Keratinocyte (primary cell): Measurements from ENCODE around the gene PRAF2. TPM values are rescaled to one million over a fixed set of nuclear protein-coding genes. Genes with fewer than 3 reads are reported as not detected.

Experiments used
- DNase-seq: peaks from one replicate; pipeline ENCODE4 v3.0.0-alpha.2; 2011; ENCODE audit warnings: low read depth, missing footprints, low spot score
- FAIRE-seq: peaks from 2 replicates; lab custom pipeline; 2011; peaks lifted over from hg19 to GRCh38; lab: Jason Lieb, UNC
- H2AFZ ChIP-seq: 2 replicates; pipeline ENCODE4 v1.6.0; 2012; ENCODE audit warnings: low read length, control low read depth, inconsistent platforms; ENCODE audit not compliant: control insufficient read depth
- H3K27ac ChIP-seq: 2 replicates; pipeline ENCODE4 v1.5.1; 2011; ENCODE audit warnings: low read length; ENCODE audit not compliant: control insufficient read depth, insufficient read depth
- H3K27me3 ChIP-seq: 3 replicates; pipeline ENCODE4 v1.6.0; 2011; ENCODE audit warnings: low read length; ENCODE audit not compliant: control insufficient read depth, insufficient read depth; ENCODE audit errors: extremely low read depth
- H3K36me3 ChIP-seq, 2 experiments: 2 replicates in 1 of 2; 3 replicates in 1 of 2; pipeline ENCODE4 v1.5.1; 2011; ENCODE audit warnings: low read length in 2 of 2, mild to moderate bottlenecking in 1 of 2; ENCODE audit not compliant: control insufficient read depth in 2 of 2, insufficient read depth in 2 of 2; ENCODE audit errors: extremely low read depth in 1 of 2
- H3K4me1 ChIP-seq: 3 replicates; pipeline ENCODE4 v1.5.1; 2011; ENCODE audit warnings: low read length; ENCODE audit not compliant: control insufficient read depth, insufficient read depth; ENCODE audit errors: extremely low read depth
- H3K4me2 ChIP-seq: 3 replicates; pipeline ENCODE4 v1.6.0; 2011; ENCODE audit warnings: low read depth, low read length; ENCODE audit not compliant: control insufficient read depth, insufficient read depth; ENCODE audit errors: extremely low read depth
- H3K4me3 ChIP-seq, 3 experiments: fragments of 200-600 bp in 1 of 3; sonication (generic) in 1 of 3; 2 replicates in 2 of 3; 3 replicates in 1 of 3; pipeline ENCODE4 v1.5.1; 2011 to 2016; ENCODE audit warnings: low read length in 3 of 3, mild to moderate bottlenecking in 3 of 3, control low read depth in 2 of 3, inconsistent platforms in 1 of 3, low read depth in 1 of 3, mixed read lengths in 1 of 3, mixed run types in 1 of 3, moderate library complexity in 1 of 3; ENCODE audit not compliant: control insufficient read depth in 2 of 3, insufficient read depth in 2 of 3; ENCODE audit errors: extremely low read depth in 1 of 3
- H3K79me2 ChIP-seq: 2 replicates; pipeline ENCODE4 v1.6.0; 2012; ENCODE audit warnings: low read length; ENCODE audit not compliant: control insufficient read depth, insufficient read depth
- H3K9ac ChIP-seq: 3 replicates; pipeline ENCODE4 v1.6.0; 2011; ENCODE audit warnings: low read length; ENCODE audit not compliant: control insufficient read depth, insufficient read depth; ENCODE audit errors: extremely low read depth
- H3K9me1 ChIP-seq: 3 replicates; pipeline ENCODE4 v1.6.0; 2011; ENCODE audit warnings: low read length; ENCODE audit not compliant: control insufficient read depth, insufficient read depth; ENCODE audit errors: extremely low read depth
- H3K9me3 ChIP-seq: 2 replicates; pipeline ENCODE4 v1.5.1; 2012; ENCODE audit warnings: low read depth, low read length; ENCODE audit not compliant: control insufficient read depth
- H4K20me1 ChIP-seq: 3 replicates; pipeline ENCODE4 v1.6.0; 2011; ENCODE audit warnings: low read length; ENCODE audit not compliant: control insufficient read depth, insufficient read depth; ENCODE audit errors: extremely low read depth
- CTCF ChIP-seq, 3 experiments: IDR thresholded peaks in 1 of 3; conservative IDR thresholded peaks in 1 of 3; optimal IDR thresholded peaks in 1 of 3; 2 replicates in 2 of 3; 3 replicates in 1 of 3; pipeline versions ENCODE3 to v1.5.1; 2011; ENCODE audit warnings: low read length in 3 of 3, mild to moderate bottlenecking in 3 of 3, moderate library complexity in 2 of 3, control low read depth in 1 of 3, inconsistent platforms in 1 of 3; ENCODE audit not compliant: insufficient read depth in 2 of 3; ENCODE audit errors: extremely low read depth in 1 of 3
- EZH2 ChIP-seq: IDR thresholded peaks from one replicate; pipeline ENCODE4 v1.6.1; 2012; ENCODE audit warnings: inconsistent platforms, mild to moderate bottlenecking, low read length, moderate library complexity
- dilution Hi-C: fragments of 300-500 bp; cut with MboI; formaldehyde crosslinking; loops from one replicate; pipeline ENCODE4 v1.7.0; 2020; ENCODE audit warnings: low sequenced_read_pairs; ENCODE audit not compliant: extremely low pct_ligation_motif_present
- polyA plus RNA-seq, 5 experiments: library from polyadenylated mRNA; depleted of rRNA in 3 of 5; stranded (reverse) in 3 of 5; stranded (forward) in 1 of 5; unstranded in 1 of 5; fragments of >200 nt; gene quantifications; 1 replicate in 1 of 5; 2 replicates in 3 of 5; 3 replicates in 1 of 5; pipeline versions ENCODE4 v1.2.1 to v1.2.3, GENCODE V29; 2011 to 2012; ENCODE audit warnings: missing spikeins in 2 of 5, low read depth in 1 of 5, low replicate concordance in 1 of 5

PRAF2 gene
- polyA plus RNA-seq, 1 donor (not counting 4 experiments of a cell fraction or from before 2014, with no cell fraction given), result 6.9 TPM

- Histone ChIP-seq H3K4me2 (no peak overlapping the region), H3K9me3 (no peaks in the 10 kb centered on the region), H3K36me3 (peaks cover 12 to 29% of the 10 kb centered on the region in 2 experiments), H2AFZ (no peak overlapping the region), H3K9ac (no peak overlapping the region), H3K4me3 (no peak overlapping the region), H3K4me1 (peaks cover 16% of the 10 kb centered on the region), H3K9me1 (no peaks in the 10 kb centered on the region), H3K27me3 (no peaks in the 10 kb centered on the region), H4K20me1 (no peaks in the 10 kb centered on the region), H3K79me2 (peaks cover 27% of the 10 kb centered on the region), H3K27ac (no peak overlapping the region)
- FAIRE-seq (no peak), DNase-seq (no peak)
- dilution Hi-C loops, result no loop called here
- no peak for TF ChIP-seq CTCF (optimal IDR thresholded peaks at IDR 0.05 in 1 of 3, IDR thresholded peaks at IDR 0.05 in 1 of 3, conservative IDR thresholded peaks at IDR 0.05 in 1 of 3; ENCODE audit: extremely low read depth in 1 of 3, insufficient read depth in 2 of 3, low read length in 3 of 3)
- no peak for TF ChIP-seq EZH2
Measured at GRCh38 chrX:49037883-49038475, 35.8 kb downstream of the PRAF2 start.

DNA sequence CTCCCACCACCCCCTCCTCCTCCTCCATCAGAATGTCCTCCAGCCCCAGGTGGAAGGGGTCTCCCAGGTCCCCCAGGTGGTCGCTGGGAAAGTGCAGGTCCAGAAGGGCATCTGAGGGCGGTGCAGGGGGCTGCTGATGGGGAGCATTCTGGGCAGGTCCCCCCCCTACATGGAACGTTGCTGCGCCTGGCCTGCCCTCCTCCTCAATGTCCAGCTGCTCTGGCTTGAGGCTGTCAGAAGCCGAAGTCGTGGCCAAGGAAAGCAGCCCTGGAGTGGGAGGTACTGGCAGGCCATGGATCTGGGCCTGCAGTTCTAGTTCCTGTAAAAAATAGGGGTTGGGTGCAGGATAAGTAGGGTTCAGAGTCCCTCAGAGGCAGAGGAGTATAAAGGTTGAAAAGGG is 43.5 kb downstream of the PRAF2 start:
- Histone ChIP-seq H3K79me2 (no peaks in the 10 kb centered on the region), H3K9ac (no peak overlapping the region), H3K4me2 (no peak overlapping the region), H4K20me1 (no peaks in the 10 kb centered on the region), H3K9me1 (no peaks in the 10 kb centered on the region), H3K4me1 (peaks cover 5% of the 10 kb centered on the region), H3K27me3 (no peaks in the 10 kb centered on the region), H3K27ac (no peak overlapping the region), H3K36me3 (peaks cover 12 to 16% of the 10 kb centered on the region in 2 experiments), H2AFZ (no peak overlapping the region), H3K9me3 (no peaks in the 10 kb centered on the region), H3K4me3 (no peak overlapping the region)
- FAIRE-seq (no peak), DNase-seq (no peak)
- TF ChIP-seq CTCF (optimal IDR thresholded peaks at IDR 0.05 in 1 of 3, IDR thresholded peaks at IDR 0.05 in 1 of 3, conservative IDR thresholded peaks at IDR 0.05 in 1 of 3; ENCODE audit: extremely low read depth in 1 of 3, insufficient read depth in 2 of 3, low read length in 3 of 3), result no peak
- TF ChIP-seq EZH2, result no peak
- dilution Hi-C loops, result no loop called here
